NCI-H774 (cell line): Measurements from ENCODE around the gene STX18.

Experiments
- DNase-seq: peaks from one replicate; lab custom pipeline; 2025; lab: John Stamatoyannopoulos, UW

Gene STX18

GRCh38 chr4:4398430-4398829, 143.4 kb downstream of the STX18 start:
- no peak for DNase-seq

DNA sequence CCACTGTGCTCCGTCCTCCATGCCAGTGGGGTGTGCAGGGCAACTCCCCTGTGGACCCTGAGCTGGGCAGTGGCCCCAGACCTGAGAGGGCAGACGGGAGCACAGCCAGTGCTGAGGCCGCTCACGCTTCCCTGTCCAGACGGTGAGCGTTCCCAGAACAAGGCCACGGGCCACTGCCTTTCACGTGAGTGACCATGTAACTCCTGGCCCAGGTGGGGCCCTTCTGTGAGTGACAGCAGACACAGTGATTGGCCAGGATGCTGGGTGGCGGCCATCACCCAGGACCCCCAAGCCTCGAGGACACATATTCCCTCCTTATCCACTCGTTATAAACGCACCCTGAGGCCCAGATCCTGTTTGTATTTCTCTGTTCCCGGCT, 144.4 kb downstream of the STX18 start:
- no peak for DNase-seq

DNA sequence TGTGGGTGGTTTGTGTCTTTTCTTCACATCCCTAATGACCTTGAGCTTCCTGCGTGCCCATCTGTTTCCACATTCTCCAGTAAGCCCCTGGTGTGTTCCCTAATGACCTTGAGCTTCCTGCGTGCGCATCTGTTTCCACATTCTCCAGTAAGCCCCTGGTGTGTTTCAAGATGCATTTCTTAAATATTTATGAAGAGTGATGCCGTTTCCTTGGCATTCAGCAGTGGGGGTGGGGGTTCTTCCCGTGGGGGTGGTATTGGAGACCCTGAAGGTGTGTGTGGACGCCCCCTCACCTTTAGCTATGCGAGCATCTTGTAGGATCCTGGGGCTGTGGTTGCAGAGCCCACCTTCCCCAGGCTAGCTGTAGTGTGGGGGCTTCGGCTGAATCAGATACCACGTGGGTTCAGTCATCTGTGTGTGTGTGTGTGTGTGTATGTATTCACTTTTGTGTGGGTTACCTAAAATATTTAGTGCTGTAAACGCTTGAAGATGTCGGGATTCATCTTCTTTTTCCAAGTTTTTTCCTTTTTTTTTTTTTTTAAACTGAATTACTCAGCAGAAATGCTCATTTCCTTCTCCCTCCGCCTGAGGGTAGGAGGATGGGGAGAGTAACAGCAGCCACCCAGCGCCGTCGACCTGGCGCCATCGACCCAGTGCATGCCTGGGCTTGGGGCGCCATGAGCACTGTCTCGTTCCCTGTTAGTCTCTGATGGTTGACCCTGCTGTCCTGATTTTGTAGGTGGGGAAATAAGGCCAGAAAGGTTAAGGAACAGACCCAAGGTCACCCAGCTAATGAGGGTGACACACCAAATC, 145.0 kb downstream of the STX18 start:
- DNase-seq = no peak

GRCh38 chr4:4395849-4396627, 145.8 kb downstream of the STX18 start:
- DNase-seq = no peak

DNA sequence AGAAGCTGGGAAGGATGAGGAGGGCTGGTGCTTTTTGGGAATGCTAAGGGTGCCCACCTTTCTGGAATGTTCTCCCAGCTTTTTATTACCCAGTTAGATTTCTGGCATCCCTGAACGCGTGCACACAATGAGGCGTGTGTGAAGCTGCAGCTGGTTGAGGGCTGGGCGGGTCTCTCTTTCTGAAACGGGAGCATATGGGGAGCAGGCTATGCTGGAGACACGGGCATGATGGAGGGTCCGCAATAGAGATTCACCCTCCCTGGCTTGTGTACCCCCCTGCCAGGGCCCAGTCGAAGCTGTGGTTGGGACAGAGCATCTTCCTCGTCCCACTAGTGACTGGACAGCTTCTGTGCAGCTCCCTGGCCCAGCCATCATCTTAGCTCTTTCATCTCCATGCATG, 146.5 kb downstream of the STX18 start:
- no peak for DNase-seq

DNA sequence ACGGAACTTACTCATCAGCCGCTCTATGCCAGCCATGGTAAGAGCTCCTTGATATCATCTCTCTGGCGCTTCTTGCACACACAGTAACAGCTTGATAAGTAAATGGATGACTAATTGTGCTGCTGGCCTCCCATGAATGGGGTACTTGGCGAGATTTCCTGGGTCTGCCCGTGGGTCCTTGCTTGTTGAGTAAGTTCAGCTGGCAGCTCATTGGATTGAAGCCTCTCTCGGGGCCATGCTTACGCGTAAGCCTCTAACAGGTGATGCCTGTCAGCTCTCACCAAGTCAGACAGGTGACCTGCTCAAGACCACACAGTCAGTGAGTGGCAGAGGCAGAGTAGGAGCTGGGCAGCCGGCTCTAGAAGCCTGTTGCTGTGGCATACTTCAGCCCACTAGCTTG, 147.2 kb downstream of the STX18 start:
- no peak for DNase-seq

DNA sequence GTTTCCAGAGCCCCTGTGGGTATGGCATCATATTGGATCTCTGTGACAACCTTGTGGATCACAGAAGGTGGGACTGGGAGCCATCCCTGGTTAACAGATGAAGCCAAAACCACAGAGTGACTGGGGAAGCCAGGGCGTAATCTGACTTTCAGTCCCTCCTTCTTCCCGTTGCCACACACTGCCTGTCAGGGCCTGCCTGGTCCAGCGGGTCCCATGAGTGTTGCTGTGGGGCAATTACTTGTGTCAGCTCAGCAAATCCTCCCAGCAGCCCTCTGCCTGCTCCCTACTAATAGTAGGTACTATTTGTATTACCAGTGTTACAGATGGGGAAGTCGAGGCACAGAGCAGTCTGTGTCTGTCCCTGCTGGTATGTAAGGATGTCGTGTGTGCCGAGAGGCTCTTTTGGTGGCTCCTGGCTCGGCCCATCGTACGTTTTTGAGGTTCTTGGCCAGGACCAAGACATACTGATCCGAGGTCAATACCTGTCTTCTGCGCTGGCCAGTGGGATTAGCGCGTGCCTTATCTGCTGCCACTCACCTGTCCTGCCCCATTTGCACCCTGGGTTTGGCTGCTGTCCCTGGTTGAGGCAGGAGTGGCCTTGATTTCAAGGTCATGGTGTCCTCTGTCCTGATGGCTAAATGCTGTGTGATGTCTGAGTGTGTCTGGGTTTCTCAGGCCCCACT, 149.2 kb downstream of the STX18 start:
- DNase-seq = no peak

DNA sequence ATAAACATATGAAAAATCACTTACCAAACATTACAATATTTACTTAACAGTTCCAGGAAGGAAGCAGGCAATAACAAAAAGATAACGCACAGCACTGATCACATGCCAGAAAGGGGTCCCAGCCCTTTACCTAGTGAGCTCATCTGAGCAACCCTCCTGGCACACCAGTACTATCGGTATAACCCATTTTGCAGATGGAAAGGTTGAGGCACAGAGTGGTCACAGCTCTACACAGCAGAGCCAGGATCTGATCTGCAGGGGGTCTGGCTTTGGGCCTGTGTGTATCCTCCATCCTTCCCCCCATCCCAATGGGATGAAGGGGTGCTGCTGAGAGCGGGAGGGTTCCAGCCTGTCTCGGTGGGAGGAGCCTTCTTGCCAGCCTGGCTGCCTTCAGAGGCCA, 150.0 kb downstream of the STX18 start:
- DNase-seq = no peak

DNA sequence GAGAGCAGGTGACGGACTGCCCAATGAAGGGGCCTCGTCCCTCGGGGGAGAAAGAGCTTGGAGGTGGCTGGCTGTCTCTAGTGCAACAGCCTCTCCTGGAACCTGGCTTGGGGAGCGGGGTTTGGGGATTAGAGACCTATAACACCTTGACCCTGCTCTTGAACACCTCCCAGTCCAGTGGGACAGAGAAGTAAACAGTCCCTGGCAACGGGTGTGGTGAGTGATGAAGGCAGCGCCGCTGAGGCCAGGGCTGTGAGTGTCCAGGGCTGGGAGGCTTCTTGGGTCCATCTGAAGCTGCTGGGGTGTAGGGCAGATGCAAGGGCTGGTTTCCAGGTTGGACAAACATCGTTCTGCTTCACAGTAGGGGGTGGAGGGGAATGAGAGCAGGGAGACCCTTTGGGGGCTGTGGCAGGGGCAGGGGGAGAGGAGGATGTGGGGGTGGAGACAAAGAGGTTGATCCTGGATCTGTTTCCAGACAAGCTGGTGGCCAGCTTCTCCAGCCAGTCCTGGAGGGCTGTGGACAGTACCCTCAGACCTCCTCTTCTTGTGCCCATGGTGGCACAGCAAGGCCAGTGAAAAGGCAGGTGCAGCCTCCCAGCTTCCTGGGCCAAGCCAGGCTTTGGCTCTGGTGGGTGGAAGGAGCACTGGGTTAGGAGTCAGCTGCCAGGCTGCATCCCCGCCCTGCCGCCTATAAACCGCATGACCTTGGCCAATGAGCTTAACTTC, 151.2 kb downstream of the STX18 start:
- DNase-seq = no peak

- DNase-seq = no peak
Observed at GRCh38 chr4:4390046-4390445, 151.8 kb downstream of the STX18 start.

GRCh38 chr4:4388836-4389575, 152.8 kb downstream of the STX18 start:
- no peak for DNase-seq

GRCh38 chr4:4388311-4388790, 153.5 kb downstream of the STX18 start:
- no peak for DNase-seq

GRCh38 chr4:4387531-4388310, 154.1 kb downstream of the STX18 start:
- DNase-seq = no peak

- DNase-seq = no peak
Observed at GRCh38 chr4:4386736-4387392, 155.0 kb downstream of the STX18 start, which contains the start of gene NSG1. Gene NSG1, plus strand, starts transcription at chr4:4387102. Its CDS starts 528 bp downstream, at chr4:4387630.

DNA sequence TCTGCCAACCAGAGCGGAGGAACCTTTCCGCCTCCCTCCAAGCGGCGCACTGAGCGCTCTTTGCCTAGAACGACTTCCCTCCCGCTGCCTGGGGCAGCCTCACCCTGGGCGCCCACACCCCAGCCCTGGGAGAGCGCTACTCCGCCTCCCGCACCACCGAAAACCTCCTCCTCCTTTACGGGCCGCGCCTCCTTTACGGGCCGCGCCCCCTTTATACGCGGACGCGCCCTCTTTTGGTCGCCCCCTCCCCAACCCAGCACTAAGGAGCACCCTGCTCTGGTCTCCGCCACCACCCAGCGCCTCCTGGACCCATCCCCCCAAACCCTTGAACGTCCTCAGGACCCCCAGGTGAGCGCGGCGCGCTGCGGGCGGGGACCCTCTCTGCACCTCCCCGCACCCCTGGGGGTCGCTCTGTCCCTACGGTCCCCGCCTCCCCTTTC, 155.5 kb downstream of the STX18 start:
- no peak for DNase-seq

GRCh38 chr4:4385729-4386295, 156.0 kb downstream of the STX18 start:
- no peak for DNase-seq

DNA sequence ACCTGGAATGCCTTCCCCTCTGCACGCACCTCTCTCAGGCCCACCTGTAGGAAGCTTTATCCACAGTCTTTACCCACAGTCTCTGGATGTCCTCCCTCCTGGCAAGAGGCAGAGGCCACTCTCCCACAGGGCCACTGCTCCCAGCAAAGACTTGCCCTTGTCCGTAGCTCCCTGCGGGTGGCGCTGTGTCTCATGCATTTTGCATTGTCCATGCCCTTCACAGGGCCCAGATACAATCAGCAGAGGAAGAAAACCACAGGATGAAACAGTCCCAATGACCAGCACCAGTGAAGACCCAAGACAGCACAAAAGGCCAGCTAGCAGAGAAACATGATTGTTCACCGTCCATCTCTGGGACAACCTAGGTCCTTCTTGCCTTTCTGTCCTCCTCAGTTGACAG, 157.0 kb downstream of the STX18 start:
- no peak for DNase-seq

- DNase-seq = no peak
Observed at GRCh38 chr4:4383085-4383484, 158.8 kb downstream of the STX18 start.

- DNase-seq = no peak
Observed at GRCh38 chr4:4379540-4380087, 162.2 kb downstream of the STX18 start.
